IMR-90 (cell line): Measurements from ENCODE around the gene MMP20. TPM values are rescaled to one million over a fixed set of nuclear protein-coding genes. Genes with fewer than 3 reads are reported as not detected.

Source experiments
- ATAC-seq: fragments of 200-7000 bp; cut with Tn5 transposase; 2 replicates; pipeline ENCODE4 v1.9.1; 2020; ENCODE audit warnings: low read depth, mild to moderate bottlenecking, moderate library complexity
- BruUV-seq: library from RNA; stranded (reverse); fragments of 400-500 nt; replicated peaks from 2 replicates; lab custom pipeline; 2021; lab: Mats Ljungman, UMichigan
- CTCF ChIA-PET: fragments of 300-600 bp; formaldehyde crosslinking; extraction: SDS; loops from one replicate; lab custom pipeline; 2021; ENCODE audit warnings: antibody characterized with exemption; lab: Yijun Ruan, JAX
- POLR2A ChIA-PET: fragments of 300-600 bp; sonication (Branson Sonifier 250); formaldehyde crosslinking; loops from one replicate; lab custom pipeline; 2022; ENCODE audit warnings: antibody characterized with exemption; ENCODE audit not compliant: unreplicated experiment; lab: Charles Lee
- DNase-seq: peaks from one replicate; pipeline ENCODE4 v3.0.0; 2013
- H2AFZ ChIP-seq: replicated peaks from 2 replicates; pipeline ENCODE3; 2013; ENCODE audit warnings: low read length, mild to moderate bottlenecking; ENCODE audit not compliant: poor library complexity
- H2AK5ac ChIP-seq: 2 replicates; pipeline ENCODE4 v1.6.1; 2013; ENCODE audit warnings: low read depth, low read length, inconsistent platforms
- H2AK9ac ChIP-seq: replicated peaks from 2 replicates; pipeline ENCODE3; 2013; ENCODE audit warnings: mild to moderate bottlenecking, low read depth, low read length, moderate library complexity; ENCODE audit not compliant: poor library complexity
- H2BK120ac ChIP-seq: 2 replicates; pipeline ENCODE4 v1.6.1; 2013; ENCODE audit warnings: low read depth, low read length, inconsistent platforms
- H2BK15ac ChIP-seq: 3 replicates; pipeline ENCODE4 v1.6.1; 2013; ENCODE audit warnings: low read depth, low read length, inconsistent platforms
- H2BK20ac ChIP-seq: 2 replicates; pipeline ENCODE4 v1.6.1; 2013; ENCODE audit warnings: low read depth, mild to moderate bottlenecking, inconsistent platforms, low read length, moderate library complexity
- H2BK5ac ChIP-seq: 2 replicates; pipeline ENCODE4 v1.6.1; 2013; ENCODE audit warnings: mild to moderate bottlenecking, low read depth, low read length, inconsistent platforms; ENCODE audit not compliant: poor library complexity, severe bottlenecking
- H3K14ac ChIP-seq: replicated peaks from 2 replicates; pipeline ENCODE4 v1.6.1; 2013; ENCODE audit warnings: low read depth, low read length, inconsistent platforms
- H3K18ac ChIP-seq: 2 replicates; pipeline ENCODE4 v1.6.1; 2013; ENCODE audit warnings: low read depth, low read length, control low read depth
- H3K23ac ChIP-seq: 2 replicates; pipeline ENCODE4 v1.6.1; 2013; ENCODE audit warnings: low read depth, low read length, inconsistent platforms
- H3K27ac ChIP-seq: 2 replicates; pipeline ENCODE4 v1.5.1; 2013; ENCODE audit warnings: mild to moderate bottlenecking, control low read depth, low read length; ENCODE audit not compliant: insufficient read depth
- H3K27me3 ChIP-seq: 2 replicates; pipeline ENCODE4 v1.6.1; 2013; ENCODE audit warnings: low read length; ENCODE audit not compliant: control insufficient read depth, insufficient read depth
- H3K36me3 ChIP-seq: 2 replicates; pipeline ENCODE4 v1.6.1; 2013; ENCODE audit warnings: low read length, mixed read lengths; ENCODE audit not compliant: control insufficient read depth, insufficient read depth
- H3K4ac ChIP-seq: 2 replicates; pipeline ENCODE4 v1.6.1; 2013; ENCODE audit warnings: low read depth, low read length, inconsistent platforms
- H3K4me1 ChIP-seq: 2 replicates; pipeline ENCODE4 v1.6.1; 2013; ENCODE audit warnings: low read length, mixed read lengths; ENCODE audit not compliant: control insufficient read depth, insufficient read depth
- H3K4me2 ChIP-seq: 2 replicates; pipeline ENCODE4 v1.6.1; 2013; ENCODE audit warnings: low read depth, mild to moderate bottlenecking, control low read depth, low read length, moderate library complexity
- H3K4me3 ChIP-seq: 2 replicates; pipeline ENCODE4 v1.5.1; 2013; ENCODE audit warnings: low read depth, mild to moderate bottlenecking, control low read depth, low read length, moderate library complexity; ENCODE audit not compliant: insufficient read depth
- H3K56ac ChIP-seq: 2 replicates; pipeline ENCODE4 v1.6.1; 2013; ENCODE audit warnings: low read length, inconsistent platforms; ENCODE audit not compliant: insufficient read depth; ENCODE audit errors: extremely low read depth
- H3K79me1 ChIP-seq, 2 experiments: 2 replicates each; pipeline ENCODE4 v1.6.1; 2013; ENCODE audit warnings: low read length in 2 of 2, inconsistent platforms in 1 of 2, low read depth in 1 of 2
- H3K9ac ChIP-seq: 2 replicates; pipeline ENCODE4 v1.6.1; 2013; ENCODE audit warnings: low read depth, low read length, control low read depth
- H3K9me1 ChIP-seq: 2 replicates; pipeline ENCODE4 v1.6.1; 2013; ENCODE audit warnings: low read length, inconsistent platforms; ENCODE audit not compliant: insufficient read depth
- H3K9me3 ChIP-seq: 2 replicates; pipeline ENCODE4 v1.6.1; 2013; ENCODE audit warnings: low read length; ENCODE audit not compliant: control insufficient read depth, insufficient read depth
- H4K20me1 ChIP-seq: 2 replicates; pipeline ENCODE4 v1.6.1; 2013; ENCODE audit warnings: low read length, inconsistent platforms; ENCODE audit not compliant: insufficient read depth
- H4K5ac ChIP-seq: 2 replicates; pipeline ENCODE4 v1.6.1; 2013; ENCODE audit warnings: mild to moderate bottlenecking, low read depth, low read length, control low read depth
- H4K8ac ChIP-seq, 2 experiments: 2 replicates each; pipeline ENCODE4 v1.6.1; 2013; ENCODE audit warnings: low read depth in 2 of 2, low read length in 2 of 2, control low read depth in 1 of 2, inconsistent platforms in 1 of 2
- H4K91ac ChIP-seq: 2 replicates; pipeline ENCODE4 v1.6.1; 2013; ENCODE audit warnings: low read depth, low read length, inconsistent platforms; ENCODE audit not compliant: insufficient read depth
- CHD1 ChIP-seq: IDR thresholded peaks from 2 replicates; pipeline ENCODE4 v1.6.1; 2012; ENCODE audit warnings: low read depth, low read length, improper control_type of control experiment
- MAZ ChIP-seq: IDR thresholded peaks from 2 replicates; pipeline ENCODE4 v1.6.1; 2012; ENCODE audit warnings: low read depth, mild to moderate bottlenecking, low read length, improper control_type of control experiment, moderate library complexity, borderline replicate concordance
- RAD21 ChIP-seq: IDR thresholded peaks from 2 replicates; pipeline ENCODE4 v1.6.1; 2012; ENCODE audit warnings: low read length, improper control_type of control experiment
- SMC3 ChIP-seq: fragments of 150-350 bp; IDR thresholded peaks from 2 replicates; pipeline ENCODE4 v1.6.1; 2016; ENCODE audit warnings: low read depth, mild to moderate bottlenecking, antibody characterized with exemption, low read length, moderate library complexity
- WGBS, 2 experiments: methylation state at CpG; one replicate each; pipeline versions ENCODE4 v1.1.5 to v1.1.7; 2013; ENCODE audit warnings: missing lambda C conversion rate in 2 of 2; ENCODE audit not compliant: insufficient read length in 1 of 2; ENCODE audit errors: extremely low coverage in 2 of 2; 5-methylcytosine and 5-hydroxymethylcytosine counted together
- dilution Hi-C: fragments of 300-500 bp; cut with HindIII; formaldehyde crosslinking; loops from one replicate; pipeline ENCODE4 v1.14.3; 2018; ENCODE audit warnings: low sequenced_read_pairs; ENCODE audit not compliant: unreplicated experiment
- in situ Hi-C: fragments of 300-500 bp; cut with MboI; formaldehyde crosslinking; loops from 3 replicates; pipeline ENCODE4 v1.14.3; 2019; ENCODE audit warnings: low sequenced_read_pairs, inconsistent platforms, mixed read lengths
- intact Hi-C: fragments of 100-400 bp; cut with micrococcal nuclease; formaldehyde crosslinking; loops from 2 replicates; pipeline ENCODE4 v1.10.0; 2022
- polyA plus RNA-seq, 3 experiments: library from polyadenylated mRNA; depleted of rRNA; stranded (reverse); fragments of >200 nt; gene quantifications; 2 replicates each; pipeline ENCODE4 v1.2.3, GENCODE V29; 2012; ENCODE audit warnings: low replicate concordance in 1 of 3
- total RNA-seq: library from RNA; depleted of rRNA; stranded (reverse); fragments of >200 nt; gene quantifications from 2 replicates; pipeline ENCODE4 v1.2.3, GENCODE V29; 2012

MMP20 gene
- total and polyA plus RNA-seq, 2 of the 4 experiments (the other 2 are of a cell fraction), result not detected

- Histone ChIP-seq H3K4me1 (no peaks in the 10 kb centered on the region), H3K9me1 (no peaks in the 10 kb centered on the region; the same call in 1 of the 2 replicates), H2BK5ac (no peak overlapping the region), H3K4me3 (no peak overlapping the region), H4K91ac (no peak overlapping the region), H3K79me1 (no peaks in the 10 kb centered on the region), H4K5ac (no peak overlapping the region), H2BK120ac (no peak overlapping the region), H3K36me3 (no peaks in the 10 kb centered on the region), H3K23ac (no peak overlapping the region), H3K14ac (no peak overlapping the region), H3K56ac (no peak overlapping the region), H2BK20ac (no peak overlapping the region), H3K9me3 (no peaks in the 10 kb centered on the region), H3K27me3 (no peaks in the 10 kb centered on the region; the same call in 1 of the 2 replicates), H2AK5ac (no peak overlapping the region), H2AFZ (no peak overlapping the region), H3K18ac (no peak overlapping the region), H3K9ac (no peak overlapping the region), H3K4ac (no peak overlapping the region), H2AK9ac (no peak overlapping the region), H4K20me1 (no peaks in the 10 kb centered on the region), H3K4me2 (no peak overlapping the region), H2BK15ac (no peak overlapping the region), H4K8ac (no peak overlapping the region), H3K27ac (no peak overlapping the region)
- dilution Hi-C loops (no loop called here), in situ Hi-C loops (no loop called here), intact Hi-C loops (no loop called here)
- ChIA-PET CTCF (no interaction called here), POLR2A (interaction anchor here (0.7 kb wide), 1 partner anchor 23 kb away, joined by 3 read pairs; no protein-coding TSS in a partner anchor)
- no peak for ATAC-seq
- DNase-seq, result no peak
- TF ChIP-seq RAD21 (no peak), CHD1 (no peak), MAZ (no peak), SMC3 (no peak)
- no CpG with 5 or more reads among the region's 4 CpGs for WGBS, 2 experiments
- no TSS peak for BruUV-seq
Observed at GRCh38 chr11:102545701-102546100, 79.4 kb downstream of the MMP20 start.
